HEK293T (cell line): ENCODE measurements around the gene CDC16.

ENCODE experiments used
- FOXM1 ChIP-seq: fragments of 450-650 bp; IDR thresholded peaks from 2 replicates; pipeline ENCODE4 v1.6.1; 2017; ENCODE audit warnings: mild to moderate bottlenecking, borderline replicate concordance
- HDGF ChIP-seq: fragments of 450-650 bp; IDR thresholded peaks from 2 replicates; pipeline ENCODE4 v1.6.1; 2017; ENCODE audit warnings: antibody characterized with exemption, borderline replicate concordance
- TARDBP ChIP-seq: fragments of 450-650 bp; IDR thresholded peaks from 2 replicates; pipeline ENCODE4 v1.6.1; 2016
- ZNF384 ChIP-seq: fragments of 450-650 bp; IDR thresholded peaks from 2 replicates; pipeline ENCODE4 v1.6.1; 2016
- TF ChIP-seq, protein P1 (sequence below): fragments of 450-650 bp; IDR thresholded peaks from 2 replicates; pipeline ENCODE4 v1.6.1; 2016

DNA sequence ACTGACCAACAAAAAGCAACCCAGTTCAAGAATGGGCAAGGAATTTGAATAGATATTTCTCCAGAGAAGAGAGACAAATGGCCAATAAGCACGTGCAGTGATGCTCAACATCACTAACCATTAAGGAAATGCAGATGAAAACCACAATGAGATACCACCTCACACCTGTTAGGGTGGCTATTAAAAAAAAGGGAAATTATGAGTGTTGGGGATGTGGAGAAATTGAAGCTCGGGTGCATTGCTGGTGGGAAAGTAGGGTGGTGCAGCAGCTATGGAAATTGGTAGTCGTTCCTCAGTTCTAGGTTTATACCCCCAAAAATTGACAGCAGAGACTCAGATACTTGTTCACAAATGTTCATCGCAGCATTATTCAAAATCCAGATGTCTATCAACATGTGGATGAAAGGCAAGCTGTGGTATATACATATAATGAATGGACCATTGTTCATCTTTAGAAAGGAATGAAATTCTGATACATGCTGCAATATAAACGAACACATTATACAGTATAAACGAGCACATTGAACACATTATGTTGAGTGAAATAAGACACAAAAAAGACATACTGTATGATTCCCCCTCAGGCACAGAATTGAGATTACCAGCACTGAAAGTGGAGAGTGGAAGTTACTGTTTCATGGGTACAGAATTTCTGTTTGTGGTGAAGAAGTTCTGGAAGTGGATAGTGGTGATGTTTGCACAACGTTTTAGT lies 80.5 kb downstream of the CDC16 start:
- TF ChIP-seq FOXM1 (no peak), TARDBP (no peak), HDGF (no peak), ZNF384 (no peak)
- TF ChIP-seq, protein P1, sequence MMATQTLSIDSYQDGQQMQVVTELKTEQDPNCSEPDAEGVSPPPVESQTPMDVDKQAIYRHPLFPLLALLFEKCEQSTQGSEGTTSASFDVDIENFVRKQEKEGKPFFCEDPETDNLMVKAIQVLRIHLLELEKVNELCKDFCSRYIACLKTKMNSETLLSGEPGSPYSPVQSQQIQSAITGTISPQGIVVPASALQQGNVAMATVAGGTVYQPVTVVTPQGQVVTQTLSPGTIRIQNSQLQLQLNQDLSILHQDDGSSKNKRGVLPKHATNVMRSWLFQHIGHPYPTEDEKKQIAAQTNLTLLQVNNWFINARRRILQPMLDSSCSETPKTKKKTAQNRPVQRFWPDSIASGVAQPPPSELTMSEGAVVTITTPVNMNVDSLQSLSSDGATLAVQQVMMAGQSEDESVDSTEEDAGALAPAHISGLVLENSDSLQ, result no peak
